HL-60 (cell line): ENCODE data around the gene NRXN2.

Experiments used
- DNase-seq, 2 experiments: peaks; one replicate each; pipeline ENCODE4 v3.0.0-alpha.2; 2010 to 2020; ENCODE audit warnings: low read depth in 1 of 2, low spot score in 1 of 2
- H3K27ac ChIP-seq: fragments of 250-450 bp; sonication (Bioruptor Pico); replicated peaks from 2 replicates; pipeline ENCODE4 v1.5.1; 2020; ENCODE audit warnings: mild to moderate bottlenecking, moderate library complexity
- H3K27me3 ChIP-seq: fragments of 250-450 bp; sonication (Bioruptor Pico); 2 replicates; pipeline ENCODE4 v1.5.1; 2021; ENCODE audit warnings: mild to moderate bottlenecking, moderate library complexity; ENCODE audit not compliant: insufficient read depth, poor library complexity, severe bottlenecking
- H3K4me3 ChIP-seq: replicated peaks from 2 replicates; pipeline ENCODE4 v1.5.1; 2011; ENCODE audit warnings: mild to moderate bottlenecking, control low read depth, low read length; ENCODE audit not compliant: insufficient read depth
- CTCF ChIP-seq: IDR thresholded peaks from one replicate; pipeline ENCODE4 v1.5.1; 2011; ENCODE audit warnings: low read length, control low read depth, inconsistent platforms; ENCODE audit not compliant: insufficient read depth
- GABPA ChIP-seq: IDR thresholded peaks from 2 replicates; pipeline ENCODE4 v1.6.1; 2012; ENCODE audit warnings: low read depth
- POLR2AphosphoS5 ChIP-seq: IDR thresholded peaks from 2 replicates; pipeline ENCODE4 v1.6.1; 2012; ENCODE audit warnings: low read depth
- REST ChIP-seq: IDR thresholded peaks from 2 replicates; pipeline ENCODE4 v1.6.1; 2012; ENCODE audit warnings: low read depth; ENCODE audit not compliant: insufficient replicate concordance
- SPI1 ChIP-seq: IDR thresholded peaks from 2 replicates; pipeline ENCODE4 v1.6.1; 2012; ENCODE audit warnings: low read depth, mild to moderate bottlenecking, borderline replicate concordance

Gene NRXN2

GRCh38 chr11:64568041-64568571 lies 154.9 kb downstream of the NRXN2 start:
- Histone ChIP-seq H3K27ac (no peak overlapping the region), H3K4me3 (no peak overlapping the region), H3K27me3 (no peaks in the 10 kb centered on the region)
- TF ChIP-seq GABPA, result no peak
- no peak for TF ChIP-seq REST
- no peak for TF ChIP-seq POLR2AphosphoS5
- TF ChIP-seq CTCF, result no peak
- TF ChIP-seq SPI1, result no peak
- DNase-seq, result no peak

- TF ChIP-seq CTCF, result no peak
- no peak for TF ChIP-seq POLR2AphosphoS5
- TF ChIP-seq SPI1, result no peak
- H3K27ac ChIP-seq, result no peak overlapping the region
These were observed 155.8 kb downstream of the NRXN2 start for GRCh38 chr11:64566915-64567891.

GRCh38 chr11:64566042-64566914 lies 156.7 kb downstream of the NRXN2 start:
- no peak for DNase-seq
- TF ChIP-seq REST (no peak), CTCF (no peak), SPI1 (no peak), POLR2AphosphoS5 (no peak), GABPA (no peak)
- H3K27ac ChIP-seq, result no peak overlapping the region
- no peaks in the 10 kb centered on the region for H3K27me3 ChIP-seq
- no peak overlapping the region for H3K4me3 ChIP-seq

More at GRCh38 chr11:64566915-64567891, 155.8 kb downstream of the NRXN2 start:
- no peak overlapping the region for H3K4me3 ChIP-seq
- H3K27me3 ChIP-seq, result no peaks in the 10 kb centered on the region
- no peak for DNase-seq
